ENCODE results near the gene ABCA5.
A peak's percentile ranks its signal among the peaks of the same experiment; 100 is the strongest.

The ABCA5 gene, protein sequence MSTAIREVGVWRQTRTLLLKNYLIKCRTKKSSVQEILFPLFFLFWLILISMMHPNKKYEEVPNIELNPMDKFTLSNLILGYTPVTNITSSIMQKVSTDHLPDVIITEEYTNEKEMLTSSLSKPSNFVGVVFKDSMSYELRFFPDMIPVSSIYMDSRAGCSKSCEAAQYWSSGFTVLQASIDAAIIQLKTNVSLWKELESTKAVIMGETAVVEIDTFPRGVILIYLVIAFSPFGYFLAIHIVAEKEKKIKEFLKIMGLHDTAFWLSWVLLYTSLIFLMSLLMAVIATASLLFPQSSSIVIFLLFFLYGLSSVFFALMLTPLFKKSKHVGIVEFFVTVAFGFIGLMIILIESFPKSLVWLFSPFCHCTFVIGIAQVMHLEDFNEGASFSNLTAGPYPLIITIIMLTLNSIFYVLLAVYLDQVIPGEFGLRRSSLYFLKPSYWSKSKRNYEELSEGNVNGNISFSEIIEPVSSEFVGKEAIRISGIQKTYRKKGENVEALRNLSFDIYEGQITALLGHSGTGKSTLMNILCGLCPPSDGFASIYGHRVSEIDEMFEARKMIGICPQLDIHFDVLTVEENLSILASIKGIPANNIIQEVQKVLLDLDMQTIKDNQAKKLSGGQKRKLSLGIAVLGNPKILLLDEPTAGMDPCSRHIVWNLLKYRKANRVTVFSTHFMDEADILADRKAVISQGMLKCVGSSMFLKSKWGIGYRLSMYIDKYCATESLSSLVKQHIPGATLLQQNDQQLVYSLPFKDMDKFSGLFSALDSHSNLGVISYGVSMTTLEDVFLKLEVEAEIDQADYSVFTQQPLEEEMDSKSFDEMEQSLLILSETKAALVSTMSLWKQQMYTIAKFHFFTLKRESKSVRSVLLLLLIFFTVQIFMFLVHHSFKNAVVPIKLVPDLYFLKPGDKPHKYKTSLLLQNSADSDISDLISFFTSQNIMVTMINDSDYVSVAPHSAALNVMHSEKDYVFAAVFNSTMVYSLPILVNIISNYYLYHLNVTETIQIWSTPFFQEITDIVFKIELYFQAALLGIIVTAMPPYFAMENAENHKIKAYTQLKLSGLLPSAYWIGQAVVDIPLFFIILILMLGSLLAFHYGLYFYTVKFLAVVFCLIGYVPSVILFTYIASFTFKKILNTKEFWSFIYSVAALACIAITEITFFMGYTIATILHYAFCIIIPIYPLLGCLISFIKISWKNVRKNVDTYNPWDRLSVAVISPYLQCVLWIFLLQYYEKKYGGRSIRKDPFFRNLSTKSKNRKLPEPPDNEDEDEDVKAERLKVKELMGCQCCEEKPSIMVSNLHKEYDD (N-terminal part only)

DNA sequence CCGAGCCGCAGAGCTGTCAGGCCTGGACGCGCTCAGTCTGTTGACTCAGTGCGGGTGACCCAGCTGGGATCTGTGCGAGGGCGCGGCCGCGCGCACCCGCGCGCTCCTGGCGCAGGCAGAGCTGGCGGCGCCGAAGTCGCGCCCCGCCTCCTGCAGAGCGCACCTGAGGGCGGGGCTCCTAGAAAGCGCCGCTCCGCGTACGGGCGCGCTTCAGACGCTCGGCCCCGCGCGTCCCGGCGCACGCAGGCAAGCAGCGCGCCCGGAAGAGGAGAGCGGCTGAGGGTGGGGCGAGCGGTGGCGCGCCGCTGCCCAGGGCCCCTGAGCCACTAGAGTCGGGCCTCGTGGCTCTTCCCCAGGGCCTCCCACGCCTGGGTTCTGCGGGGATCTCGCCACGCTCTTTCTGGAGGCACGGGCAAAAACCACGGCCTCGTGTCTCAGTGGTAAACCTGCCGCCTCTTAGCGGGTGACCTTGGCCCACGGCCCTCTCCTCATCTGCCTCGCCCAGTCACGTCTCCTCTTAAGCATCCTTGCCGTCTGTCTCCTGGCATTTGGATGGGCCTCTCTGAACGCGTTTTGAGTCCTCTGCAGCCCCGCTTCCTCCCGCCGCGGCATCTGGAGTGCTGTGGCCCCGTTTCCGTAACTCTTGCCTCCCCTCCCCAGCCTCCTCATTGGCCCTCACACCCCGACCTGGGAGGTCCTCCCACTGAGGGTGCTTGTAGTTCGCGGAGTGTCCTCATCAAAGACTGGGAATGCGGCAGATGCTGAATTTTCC is at the start of gene ABCA5:
Gene ABCA5 (minus strand): TSS at position 74 of the 772 bp plus-strand sequence. CDS start 12,718 bp downstream, outside the sequence.
- H3K4me3 ChIP-seq (ENCODE audit: low read depth, low read length) = peak within 1 kb of the TSS; percentile 74
- DNase-seq (ENCODE audit: low read depth) = peak; percentile 62

DNA sequence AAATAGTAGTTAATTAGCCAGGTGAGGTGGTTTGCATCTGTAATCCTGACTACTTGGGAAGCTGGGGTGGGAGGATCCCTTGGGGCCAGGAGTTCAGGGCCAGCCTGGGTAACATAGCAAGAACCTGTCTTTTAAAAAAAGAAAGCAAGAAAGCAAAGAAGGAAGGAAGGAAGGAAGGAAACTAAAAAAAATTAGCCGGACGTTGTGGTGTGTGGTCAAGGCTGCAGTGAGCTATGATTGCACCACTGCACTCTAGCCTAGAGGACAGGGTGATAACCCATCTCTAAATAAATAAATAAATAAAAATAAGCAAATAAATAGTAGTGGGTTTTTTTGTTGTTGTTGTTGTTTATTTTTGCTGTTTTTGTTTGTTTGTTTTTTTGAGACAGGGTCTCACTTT is 48.3 kb upstream of the ABCA5 start:
- DNase-seq (ENCODE audit: low read depth) = no peak
- H3K4me3 ChIP-seq (ENCODE audit: low read depth, low read length) = no peak overlapping the region

DNA sequence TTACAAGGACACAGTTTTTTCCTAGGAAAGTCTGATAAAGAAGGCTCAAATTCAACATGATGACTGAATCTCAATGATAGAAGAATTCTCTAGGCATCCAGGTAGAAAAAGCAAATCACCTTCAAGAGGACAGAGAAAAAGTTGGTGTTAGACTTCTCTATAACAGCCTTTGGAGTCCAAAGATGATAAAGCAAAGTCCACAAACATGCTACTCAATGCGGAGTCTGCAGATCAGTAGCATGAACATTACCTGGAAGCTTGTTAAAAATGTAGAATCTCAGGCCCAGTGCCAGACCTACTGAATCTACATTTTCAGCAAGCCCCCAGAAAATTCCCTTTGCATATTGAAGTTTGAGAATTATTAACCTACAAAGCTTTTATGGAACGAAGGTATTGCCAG is 46.1 kb upstream of the ABCA5 start:
- DNase-seq (ENCODE audit: low read depth) = no peak
- H3K4me3 ChIP-seq (ENCODE audit: low read depth, low read length) = no peak overlapping the region

DNA sequence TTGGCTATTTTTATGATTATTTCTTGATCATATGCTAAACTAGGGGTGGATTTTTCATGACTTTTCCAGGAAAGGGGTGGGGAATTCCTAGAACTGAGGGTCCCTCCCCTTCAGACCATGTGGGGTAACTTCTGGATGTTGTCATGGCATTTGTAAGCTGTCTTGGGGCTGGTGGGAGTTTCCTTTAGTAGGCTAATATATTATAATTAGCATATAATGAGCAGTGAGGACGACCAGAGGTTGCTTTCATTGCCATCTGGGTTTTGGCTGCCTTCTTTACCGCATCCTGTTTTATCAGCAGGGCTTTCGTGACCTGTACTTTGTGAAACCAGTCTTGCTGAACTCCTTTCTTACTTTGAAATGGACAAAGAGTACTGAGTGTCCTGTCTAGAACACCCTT is 40.4 kb upstream of the ABCA5 start:
- DNase-seq (ENCODE audit: low read depth) = no peak
- H3K4me3 ChIP-seq (ENCODE audit: low read depth, low read length) = no peak overlapping the region

GRCh38 chr17:69363488-69364210 is 36.7 kb upstream of the ABCA5 start:
- DNase-seq (ENCODE audit: low read depth) = no peak
- H3K4me3 ChIP-seq (ENCODE audit: low read depth, low read length) = no peak overlapping the region

DNA sequence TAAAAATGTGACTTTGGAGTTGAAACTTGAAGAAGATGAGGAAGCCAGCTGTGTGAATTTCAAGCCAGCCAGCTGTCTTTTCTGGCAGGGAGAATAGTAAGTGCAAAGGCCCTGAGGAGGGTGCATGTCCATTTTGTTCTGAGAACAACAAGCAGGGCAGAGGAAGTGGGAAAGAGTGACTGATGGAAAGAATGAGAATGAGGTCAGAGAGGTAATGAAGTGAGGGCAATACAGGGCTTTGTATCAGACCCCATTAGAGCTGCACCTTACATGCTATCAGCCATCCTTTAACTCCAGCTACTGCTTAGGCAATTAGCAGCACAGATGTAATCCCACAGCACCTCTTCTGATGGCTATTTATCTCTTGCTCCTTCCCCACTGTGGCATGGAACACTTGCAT is 34.2 kb upstream of the ABCA5 start:
- DNase-seq (ENCODE audit: low read depth) = no peak
- no peak overlapping the region for H3K4me3 ChIP-seq (ENCODE audit: low read depth, low read length)

DNA sequence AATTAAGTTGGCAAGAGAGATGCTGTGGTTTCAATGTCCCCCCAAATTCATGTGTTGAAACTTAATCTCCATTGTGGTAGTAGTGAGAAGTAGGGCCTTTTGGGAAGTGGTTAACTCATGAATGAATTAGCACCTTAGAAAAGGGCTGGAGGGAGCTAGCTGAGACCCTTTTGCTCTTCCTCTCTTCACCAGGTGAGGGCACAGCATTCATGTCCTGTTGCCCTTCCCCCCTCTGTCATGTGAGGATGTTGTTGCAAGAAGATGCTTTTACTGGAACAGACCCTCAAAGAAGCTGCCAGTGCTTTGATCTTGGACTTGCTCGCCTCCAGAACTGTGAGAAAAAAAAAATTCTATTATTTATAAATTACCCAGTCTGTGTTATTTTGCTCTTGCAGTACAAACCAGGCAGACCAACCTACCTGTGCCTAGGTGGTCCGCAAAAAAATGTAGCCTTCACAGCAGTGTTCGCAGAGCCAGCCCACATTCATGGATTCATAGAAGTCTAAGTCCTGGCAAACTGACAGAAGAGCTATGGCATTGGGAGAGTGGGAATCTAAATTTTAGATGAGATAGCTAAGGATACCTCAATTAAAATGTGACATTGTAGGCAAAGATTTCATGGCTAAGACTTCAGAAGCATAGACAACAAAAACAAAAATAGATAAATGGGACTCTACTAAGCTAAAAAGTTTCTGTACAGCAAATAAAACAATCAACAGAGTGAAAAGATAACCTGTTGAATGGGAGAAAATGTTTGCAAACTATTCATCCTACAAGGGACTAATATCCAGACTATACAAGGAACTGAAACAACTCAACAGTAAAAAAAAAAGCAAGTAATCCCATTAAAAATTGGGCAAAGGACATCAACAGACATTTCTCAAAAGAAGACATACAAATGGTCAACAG is 32.0 kb upstream of the ABCA5 start:
- DNase-seq (ENCODE audit: low read depth) = no peak
- H3K4me3 ChIP-seq (ENCODE audit: low read depth, low read length) = no peak overlapping the region

GRCh38 chr17:69357701-69358100 is 30.8 kb upstream of the ABCA5 start:
- DNase-seq (ENCODE audit: low read depth) = no peak
- no peak overlapping the region for H3K4me3 ChIP-seq (ENCODE audit: low read depth, low read length)

DNA sequence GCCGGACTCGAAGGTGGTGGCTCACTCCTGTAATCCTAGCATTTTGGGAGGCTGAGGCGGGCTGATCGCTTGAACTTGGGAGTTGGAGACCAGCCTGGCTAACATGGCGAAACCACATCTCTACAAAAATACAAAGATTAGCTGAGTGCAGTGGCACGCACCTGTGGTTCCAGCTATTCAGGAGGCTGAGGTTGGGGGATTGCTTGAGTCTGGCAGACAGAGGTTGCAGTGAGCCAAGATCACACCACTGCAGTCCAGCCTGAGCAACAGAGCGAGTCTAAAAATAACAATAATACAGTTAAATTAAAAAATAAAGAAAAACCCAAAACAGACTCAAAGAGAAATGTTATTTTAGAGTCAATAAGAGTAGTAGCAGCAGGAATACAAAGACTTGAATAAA is 29.7 kb upstream of the ABCA5 start:
- no peak overlapping the region for H3K4me3 ChIP-seq (ENCODE audit: low read depth, low read length)
- no peak for DNase-seq (ENCODE audit: low read depth)

DNA sequence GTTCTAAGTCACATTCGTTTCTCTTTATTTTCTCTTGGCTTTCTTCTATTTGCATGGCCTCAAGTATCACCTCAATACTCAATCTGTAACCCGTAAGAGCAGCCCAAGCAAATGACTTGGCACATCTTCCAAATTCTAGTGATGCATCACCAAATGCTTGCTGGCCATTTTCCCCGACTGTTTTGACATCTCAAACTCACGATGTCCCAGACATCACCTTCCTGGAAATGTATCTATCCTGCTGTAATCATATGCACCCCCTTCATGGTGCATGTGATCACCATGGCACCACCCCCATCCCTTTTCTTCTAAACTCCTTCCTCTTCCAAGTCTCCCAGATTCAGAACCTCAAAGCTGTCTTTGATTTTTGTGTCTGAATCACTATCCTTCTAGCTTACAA is 24.0 kb upstream of the ABCA5 start:
- H3K4me3 ChIP-seq (ENCODE audit: low read depth, low read length) = no peak overlapping the region
- DNase-seq (ENCODE audit: low read depth) = no peak

DNA sequence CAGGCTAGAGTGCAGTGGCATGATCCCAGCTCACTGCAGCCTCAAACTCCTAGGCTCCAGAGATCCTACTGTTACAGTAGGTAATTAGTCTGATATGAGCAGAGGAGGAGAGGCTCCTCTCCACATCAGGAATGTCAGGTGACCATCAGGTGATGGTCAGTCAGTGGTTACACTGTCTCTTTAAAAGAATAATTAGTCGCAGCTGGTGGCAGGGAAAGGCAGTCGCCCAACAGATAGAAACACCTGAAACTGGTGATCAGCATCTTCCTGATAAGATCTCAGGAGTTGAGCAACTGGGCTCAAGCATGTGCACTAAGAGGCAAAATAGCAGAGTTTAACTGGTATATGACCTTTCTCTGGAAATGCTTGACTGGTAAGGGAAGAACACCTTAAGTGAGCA is 21.5 kb upstream of the ABCA5 start:
- H3K4me3 ChIP-seq (ENCODE audit: low read depth, low read length) = no peak overlapping the region
- DNase-seq (ENCODE audit: low read depth) = no peak

- no peak for DNase-seq (ENCODE audit: low read depth)
Measured at GRCh38 chr17:69346766-69347165, 19.8 kb upstream of the ABCA5 start.

GRCh38 chr17:69344939-69345338 is 18.0 kb upstream of the ABCA5 start:
- DNase-seq (ENCODE audit: low read depth) = no peak
- H3K4me3 ChIP-seq (ENCODE audit: low read depth, low read length) = no peak overlapping the region

More at GRCh38 chr17:69346766-69347165, 19.8 kb upstream of the ABCA5 start:
- no peak overlapping the region for H3K4me3 ChIP-seq (ENCODE audit: low read depth, low read length)

GRCh38 chr17:69342896-69343644 is 16.1 kb upstream of the ABCA5 start:
- H3K4me3 ChIP-seq (ENCODE audit: low read depth, low read length) = no peak overlapping the region
- no peak for DNase-seq (ENCODE audit: low read depth)

GRCh38 chr17:69339937-69340336 is 13.0 kb upstream of the ABCA5 start:
- no peak overlapping the region for H3K4me3 ChIP-seq (ENCODE audit: low read depth, low read length)
- DNase-seq (ENCODE audit: low read depth) = no peak

DNA sequence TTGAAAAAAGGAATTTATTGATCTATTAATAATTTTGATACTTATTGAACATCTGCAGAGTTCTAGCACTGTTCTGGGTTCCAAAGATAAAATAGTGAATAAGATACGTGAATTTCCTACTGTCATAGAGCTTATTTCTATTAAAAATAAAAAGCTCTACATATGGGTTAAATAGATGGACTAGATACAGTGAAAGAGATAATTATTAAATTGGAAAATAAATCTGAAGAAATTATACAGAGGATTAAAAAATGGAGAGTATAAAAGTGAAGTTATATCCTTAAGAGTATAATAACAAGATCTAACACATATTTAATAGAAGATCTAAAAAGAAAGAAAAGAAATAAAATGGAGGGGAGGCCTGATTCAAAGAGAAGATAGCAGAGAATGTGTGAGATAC is 10.1 kb upstream of the ABCA5 start:
- no peak overlapping the region for H3K4me3 ChIP-seq (ENCODE audit: low read depth, low read length)
- DNase-seq (ENCODE audit: low read depth) = no peak

- DNase-seq (ENCODE audit: low read depth) = no peak
- no peak overlapping the region for H3K4me3 ChIP-seq (ENCODE audit: low read depth, low read length)
Measured at GRCh38 chr17:69336580-69336979, 9.6 kb upstream of the ABCA5 start.

Measured in skeletal muscle cell (primary cell).